Glomerular visceral epithelial cell (primary cell): ENCODE measurements around the gene POLD1.

Source experiments
- DNase-seq: peaks from one replicate; pipeline ENCODE4 v3.0.0-alpha.2; 2016; ENCODE audit errors: extremely low spot score

The POLD1 gene

GRCh38 chr19:50418176-50419021, 34.3 kb downstream of the POLD1 start, which contains the start of gene SPIB:
Gene SPIB (plus strand): TSS chr19:50418938. CDS start chr19:50418963, 25 bp downstream.
- no peak for DNase-seq

GRCh38 chr19:50419022-50419579, 35.0 kb downstream of the POLD1 start:
- no peak for DNase-seq

- no peak for DNase-seq
Measured at GRCh38 chr19:50419580-50420035, 35.5 kb downstream of the POLD1 start.

GRCh38 chr19:50420127-50420526, 36.0 kb downstream of the POLD1 start:
- no peak for DNase-seq

- no peak for DNase-seq
Measured at GRCh38 chr19:50420808-50421207, 36.7 kb downstream of the POLD1 start.

- DNase-seq: no peak
Measured at GRCh38 chr19:50422397-50423278, 38.5 kb downstream of the POLD1 start.

- no peak for DNase-seq
Measured at GRCh38 chr19:50423279-50424113, 39.3 kb downstream of the POLD1 start.

- no peak for DNase-seq
Measured at GRCh38 chr19:50425581-50425980, 41.4 kb downstream of the POLD1 start.

GRCh38 chr19:50427318-50427925, 43.3 kb downstream of the POLD1 start:
- DNase-seq: no peak

- peak; percentile 71 for DNase-seq
Measured at GRCh38 chr19:50427997-50428425, 43.9 kb downstream of the POLD1 start.

GRCh38 chr19:50428772-50429463, 44.8 kb downstream of the POLD1 start:
- no peak for DNase-seq

- DNase-seq: no peak
Measured at GRCh38 chr19:50430888-50431342, 46.8 kb downstream of the POLD1 start.

GRCh38 chr19:50431343-50432220, 47.4 kb downstream of the POLD1 start:
- DNase-seq: peak; percentile 81

- DNase-seq: peak; percentile 56
Measured at GRCh38 chr19:50432221-50433028, 48.3 kb downstream of the POLD1 start, which contains the start of gene MYBPC2. Gene MYBPC2 (plus strand): TSS chr19:50432892. CDS start chr19:50432954, 62 bp downstream.

GRCh38 chr19:50433201-50434180, 49.3 kb downstream of the POLD1 start:
- DNase-seq: no peak

GRCh38 chr19:50434525-50434924, 50.4 kb downstream of the POLD1 start:
- DNase-seq: peak; percentile 47

- no peak for DNase-seq
Measured at GRCh38 chr19:50435221-50435620, 51.1 kb downstream of the POLD1 start.
